Lung (tissue), 12 donors: ENCODE measurements around the gene EBF3. TPM values are rescaled to one million over a fixed set of nuclear protein-coding genes. Genes with fewer than 3 reads are reported as not detected.

Source experiments
- ATAC-seq: fragments of 200-7000 bp; cut with Tn5 transposase; one replicate; pipeline ENCODE4 v1.9.1; 2020; ENCODE audit warnings: moderate number of reproducible peaks; ENCODE audit not compliant: insufficient read depth, low FRiP score
- DNase-seq, 3 donors: peaks; one replicate each; pipeline ENCODE4 v3.0.0-alpha.2; 2013 to 2017
- H3K27ac ChIP-seq, 2 donors: one replicate each; pipeline ENCODE4 v1.5.1; 2013; ENCODE audit warnings: mild to moderate bottlenecking in 2 of 2, moderate library complexity in 2 of 2, control low read depth in 1 of 2, inconsistent platforms in 1 of 2, low read depth in 1 of 2, low read length in 1 of 2
- H3K27me3 ChIP-seq, 3 donors: one replicate each; pipeline ENCODE4 v1.5.1; 2013; ENCODE audit warnings: low read length in 2 of 3; ENCODE audit not compliant: control insufficient read depth in 3 of 3, insufficient read depth in 3 of 3
- H3K36me3 ChIP-seq, 4 donors: one replicate each; pipeline ENCODE4 v1.5.1; 2013; ENCODE audit warnings: low read length in 4 of 4, mild to moderate bottlenecking in 1 of 4, moderate library complexity in 1 of 4; ENCODE audit not compliant: control insufficient read depth in 4 of 4, insufficient read depth in 4 of 4
- H3K4me1 ChIP-seq, 5 donors: one replicate each; pipeline ENCODE4 v1.5.1; 2013; ENCODE audit warnings: low read length in 5 of 5, mild to moderate bottlenecking in 2 of 5, moderate library complexity in 1 of 5; ENCODE audit not compliant: control insufficient read depth in 5 of 5, insufficient read depth in 5 of 5
- H3K4me3 ChIP-seq: one replicate; pipeline ENCODE4 v1.5.1; 2013; ENCODE audit warnings: mild to moderate bottlenecking, control low read depth, moderate library complexity
- H3K9ac ChIP-seq, 2 donors: one replicate each; pipeline ENCODE4 v1.5.1; 2013; ENCODE audit warnings: low read length in 2 of 2, control low read depth in 1 of 2; ENCODE audit not compliant: insufficient read depth in 1 of 2
- H3K9me3 ChIP-seq, 4 donors: one replicate each; pipeline ENCODE4 v1.5.1; 2013; ENCODE audit warnings: low read length in 3 of 4, mild to moderate bottlenecking in 1 of 4, moderate library complexity in 1 of 4; ENCODE audit not compliant: control insufficient read depth in 4 of 4, insufficient read depth in 3 of 4
- CTCF ChIP-seq: IDR thresholded peaks from 2 replicates; pipeline ENCODE4 v1.5.1; 2012; ENCODE audit warnings: mild to moderate bottlenecking; ENCODE audit errors: control extremely low read depth, extremely low read depth
- WGBS, 2 donors: extraction: QIAGEN DNeasy Blood & Tissue Kit; methylation state at CpG; one replicate each; pipeline ENCODE4 v1.1.7; 2013; 5-methylcytosine and 5-hydroxymethylcytosine counted together
- polyA plus RNA-seq, 2 donors: library from polyadenylated mRNA; stranded (reverse); fragments of 200-250 nt; gene quantifications; one replicate each; pipeline ENCODE4 v1.2.1, GENCODE V29; 2013
- total RNA-seq, 2 donors: library from RNA; depleted of rRNA in 1 of 2; stranded (reverse); fragments of >200 nt in 1 of 2; gene quantifications; one replicate each; pipeline ENCODE4 v1.2.1, GENCODE V29; 2014 to 2021
- donor health status: control.
- donor health status: control.
- donor health status: Bipolar disorder and iron deficiency.
- donor health status: healthy.
- donor health status: DM: yes; HTN: yes; CAD: no.

The EBF3 gene
- total and polyA plus RNA-seq, 4 donors = 0.06 to 1.1 (median 0.08) TPM; not detected in 1

- H3K4me3 ChIP-seq = no peak overlapping the region
- no peak for DNase-seq
- no peak overlapping the region for H3K9ac ChIP-seq
- 92 to 93% methylated on average over 7 of the region's 7 CpGs for WGBS, 2 donors
- H3K27me3 ChIP-seq = no peaks in the 10 kb centered on the region
- no peak for ATAC-seq
- H3K9me3 ChIP-seq = peaks cover 0 to 3% (median 1%) of the 10 kb centered on the region in 4 donors
- no peaks in the 10 kb centered on the region for H3K4me1 ChIP-seq
- H3K27ac ChIP-seq = no peak overlapping the region
- no peak for TF ChIP-seq CTCF
- H3K36me3 ChIP-seq = no peaks in the 10 kb centered on the region
Observed at GRCh38 chr10:129859536-129859935, 104.5 kb downstream of the EBF3 start.

GRCh38 chr10:129857242-129857960, 106.7 kb downstream of the EBF3 start:
- TF ChIP-seq CTCF = no peak
- Histone ChIP-seq H3K36me3 (no peaks in the 10 kb centered on the region), H3K4me1 (peaks cover 0 to 13% (median 0%) of the 10 kb centered on the region in 5 donors), H3K9me3 (peaks cover 0 to 3% (median 1%) of the 10 kb centered on the region in 4 donors), H3K27ac (no peak overlapping the region), H3K27me3 (no peaks in the 10 kb centered on the region), H3K4me3 (no peak overlapping the region), H3K9ac (no peak overlapping the region)
- ATAC-seq (no peak), DNase-seq (no peak)
- WGBS, 2 donors = 92 to 97% methylated on average over 19 of the region's 19 CpGs

- no peak for TF ChIP-seq CTCF
- ATAC-seq (no peak), DNase-seq (no peak)
- 80 to 87% methylated on average over 7 of the region's 7 CpGs for WGBS, 2 donors
- H3K27ac ChIP-seq = no peak overlapping the region
- H3K36me3 ChIP-seq = no peaks in the 10 kb centered on the region
- H3K9me3 ChIP-seq = peaks cover 0 to 3% (median 1%) of the 10 kb centered on the region in 4 donors
- H3K9ac ChIP-seq = no peak overlapping the region
- H3K27me3 ChIP-seq = peaks cover 0 to 4% (median 0%) of the 10 kb centered on the region in 3 donors
- peaks cover 0 to 13% (median 0%) of the 10 kb centered on the region in 5 donors for H3K4me1 ChIP-seq
- H3K4me3 ChIP-seq = no peak overlapping the region
Observed at GRCh38 chr10:129855836-129856563, 108.1 kb downstream of the EBF3 start.
